NCI-H2107 treated with DMSO at 0.1 percent for 48 hours (cell line): ENCODE results near the gene GALNS.
"Not testable (repeated sequence)": the region's sequence is repeated elsewhere in the genome, so short reads cannot be mapped to it uniquely, and the experiment has no call there.

Source experiments
- DNase-seq: peaks from one replicate; lab custom pipeline; 2025; ENCODE audit not compliant: unreplicated experiment; lab: John Stamatoyannopoulos, UW

GALNS gene

GRCh38 chr16:88889702-88890352 is 33.1 kb upstream of the GALNS start:
- not testable (repeated sequence) for DNase-seq

DNA sequence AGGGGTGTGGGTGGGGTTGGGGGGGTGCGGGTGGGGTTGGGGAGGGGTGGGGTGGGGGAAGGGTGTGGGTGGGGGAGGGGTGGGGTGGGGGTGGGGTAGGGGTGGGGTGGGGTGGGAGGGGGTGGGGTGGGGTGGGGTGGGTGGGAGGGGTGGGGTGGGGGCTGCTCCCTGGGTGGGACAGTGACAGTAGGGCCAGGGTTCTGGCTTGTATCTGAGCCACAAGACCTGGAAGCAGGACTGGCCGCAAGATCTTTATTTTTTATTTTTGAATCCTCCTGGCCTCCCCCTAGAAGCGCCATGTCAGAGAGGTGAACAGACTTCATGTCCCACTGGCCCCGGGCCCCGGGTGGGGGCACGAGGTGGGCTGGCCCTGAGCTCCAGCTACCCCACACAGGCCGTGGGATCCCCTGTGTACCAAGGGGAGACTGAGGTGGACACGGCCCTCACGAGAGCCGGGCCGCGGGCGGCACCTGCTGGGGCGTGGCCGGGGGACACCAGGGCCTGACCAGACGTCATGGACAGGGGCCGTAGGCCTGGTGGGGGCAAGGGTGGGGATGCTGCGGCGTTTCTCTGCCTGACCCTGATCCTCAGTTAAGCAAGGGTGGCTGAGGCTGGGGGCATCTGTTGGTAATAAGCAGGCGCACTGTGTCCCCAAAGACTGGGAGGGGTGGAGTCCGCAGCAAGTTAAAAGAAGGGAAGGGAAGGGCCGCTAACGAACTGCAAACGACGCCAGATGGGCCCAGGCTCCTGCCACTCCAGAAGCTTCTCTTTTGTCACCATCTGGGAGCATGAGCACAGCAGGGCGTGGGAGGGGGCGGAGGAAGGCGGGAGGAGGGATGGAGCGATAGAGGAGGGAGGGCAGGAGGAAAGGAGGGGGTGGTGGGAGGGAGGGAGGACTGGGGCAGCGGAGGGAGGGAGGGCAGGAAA is 32.0 kb upstream of the GALNS start:
- DNase-seq = no peak

DNA sequence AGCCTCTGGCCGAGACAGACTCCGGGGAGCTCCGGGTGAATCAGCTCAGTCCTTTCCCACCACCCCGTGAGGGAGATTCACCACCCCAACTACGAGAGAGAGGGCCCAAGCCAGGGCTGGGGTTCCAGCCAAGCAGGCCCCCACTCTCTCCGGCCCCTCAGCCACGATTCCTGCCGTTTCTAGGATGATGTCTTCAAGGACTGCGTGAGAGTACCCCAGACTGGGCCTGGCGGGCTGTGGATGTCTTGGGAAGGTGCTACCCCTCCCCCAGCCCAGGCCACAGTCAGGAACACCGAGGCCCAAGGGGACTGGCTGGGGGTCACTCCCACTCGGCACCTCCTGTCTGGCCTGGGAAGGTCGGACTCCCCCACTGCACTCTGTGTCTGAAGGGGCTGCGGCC is 31.3 kb upstream of the GALNS start:
- no peak for DNase-seq

DNA sequence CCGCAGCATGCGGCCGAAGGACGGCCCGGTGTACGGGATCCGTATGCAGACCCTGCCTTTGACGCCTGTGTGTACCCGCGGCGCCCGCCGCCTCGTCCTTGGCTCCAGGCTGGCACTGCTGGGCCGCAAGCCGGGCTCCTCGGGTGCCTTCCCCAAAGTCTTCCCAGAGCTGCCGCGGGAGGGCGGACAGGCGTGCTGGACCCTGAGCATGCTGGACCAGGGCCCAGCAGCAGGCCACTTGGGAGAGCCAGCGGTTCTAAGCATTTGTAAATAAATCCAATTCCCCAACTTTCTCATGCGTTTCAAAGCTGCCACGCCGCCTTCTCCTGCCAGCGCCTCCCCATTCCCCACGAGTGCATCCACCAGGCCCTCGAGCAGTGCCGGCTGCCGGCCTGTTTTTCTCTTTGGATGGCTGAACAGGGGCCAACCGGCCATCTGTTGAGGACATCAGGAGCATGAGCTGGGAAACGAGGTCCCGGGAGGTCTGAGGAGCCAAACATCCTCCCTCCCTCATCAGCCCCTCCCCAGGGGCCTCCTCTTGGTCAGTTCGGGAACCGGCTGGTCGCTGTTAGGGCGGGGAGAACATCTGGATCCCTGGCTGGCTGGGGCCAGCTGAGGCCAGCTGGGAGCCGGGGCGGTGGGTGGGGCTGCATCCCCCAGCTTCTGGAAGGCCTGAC is 30.2 kb upstream of the GALNS start:
- no peak for DNase-seq

GRCh38 chr16:88886420-88886844 is 29.7 kb upstream of the GALNS start:
- DNase-seq = no peak

DNA sequence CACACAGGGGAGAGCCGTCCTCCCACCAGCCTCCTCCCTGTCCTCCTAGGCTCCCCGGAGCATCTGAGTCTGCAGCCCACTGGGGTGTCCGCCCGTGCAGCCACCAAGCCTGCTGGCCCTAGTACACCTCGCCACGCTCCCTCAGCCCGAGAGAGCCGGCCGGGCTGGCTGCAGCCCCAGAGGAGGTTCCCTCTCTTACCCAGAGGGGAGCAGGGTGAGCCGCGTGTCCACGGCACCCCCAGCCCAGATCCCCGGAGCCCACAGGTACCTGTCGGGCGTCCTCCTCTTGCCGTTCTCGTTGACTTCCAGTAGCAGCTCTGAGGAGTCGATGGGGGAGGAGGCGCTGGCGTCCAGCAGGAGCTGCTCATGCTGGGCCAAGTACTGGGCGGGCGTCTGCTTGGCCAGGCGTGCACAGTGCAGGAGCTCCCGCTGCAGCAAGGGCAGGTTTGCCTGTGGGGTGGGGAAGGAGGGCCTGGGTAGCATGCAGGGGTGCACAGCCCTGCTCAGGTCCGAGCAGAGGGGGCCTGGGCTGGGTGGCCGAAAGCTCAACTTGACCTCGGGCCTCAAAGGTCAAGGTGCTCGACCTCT is 29.0 kb upstream of the GALNS start:
- no peak for DNase-seq

GRCh38 chr16:88884569-88885271 is 28.0 kb upstream of the GALNS start:
- no peak for DNase-seq

GRCh38 chr16:88883946-88884345 is 27.2 kb upstream of the GALNS start:
- DNase-seq = no peak

GRCh38 chr16:88883117-88883895 is 26.6 kb upstream of the GALNS start:
- DNase-seq = no peak

DNA sequence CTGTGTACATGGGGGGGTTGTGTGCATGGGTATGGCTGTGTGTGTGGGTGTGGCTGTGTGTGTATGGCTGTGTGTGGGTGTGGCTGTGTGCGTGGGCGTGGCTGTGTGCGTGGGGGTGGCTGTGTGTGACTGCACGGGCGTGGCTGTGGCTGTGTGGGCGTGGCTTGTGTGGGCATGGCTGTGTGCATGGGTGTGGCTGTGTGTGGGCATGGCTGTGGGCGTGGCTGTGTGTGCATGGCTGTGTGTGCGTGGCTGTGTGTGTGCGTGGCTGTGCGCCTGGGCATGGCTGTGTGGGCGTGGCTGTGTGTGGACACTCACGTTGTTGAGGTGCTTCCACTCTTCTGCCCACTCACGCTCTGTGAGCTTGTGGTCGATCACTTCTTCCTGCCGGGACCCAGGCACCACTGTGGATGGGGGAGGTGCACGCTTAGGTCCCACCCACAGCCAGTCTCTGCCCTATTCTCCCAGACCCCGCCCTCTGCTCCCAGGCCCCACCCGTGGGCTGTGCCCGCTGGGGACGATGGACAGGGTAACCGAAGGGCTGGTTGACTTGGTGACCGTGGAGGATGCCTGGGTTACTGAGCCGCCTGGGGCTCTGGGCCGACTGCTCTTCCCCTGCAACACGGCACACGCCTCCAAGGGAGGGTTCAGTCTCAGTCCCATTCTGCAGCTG is 25.7 kb upstream of the GALNS start:
- DNase-seq = no peak

GRCh38 chr16:88881675-88882357 is 25.1 kb upstream of the GALNS start:
- DNase-seq = no peak

GRCh38 chr16:88881007-88881615 is 24.4 kb upstream of the GALNS start:
- no peak for DNase-seq

DNA sequence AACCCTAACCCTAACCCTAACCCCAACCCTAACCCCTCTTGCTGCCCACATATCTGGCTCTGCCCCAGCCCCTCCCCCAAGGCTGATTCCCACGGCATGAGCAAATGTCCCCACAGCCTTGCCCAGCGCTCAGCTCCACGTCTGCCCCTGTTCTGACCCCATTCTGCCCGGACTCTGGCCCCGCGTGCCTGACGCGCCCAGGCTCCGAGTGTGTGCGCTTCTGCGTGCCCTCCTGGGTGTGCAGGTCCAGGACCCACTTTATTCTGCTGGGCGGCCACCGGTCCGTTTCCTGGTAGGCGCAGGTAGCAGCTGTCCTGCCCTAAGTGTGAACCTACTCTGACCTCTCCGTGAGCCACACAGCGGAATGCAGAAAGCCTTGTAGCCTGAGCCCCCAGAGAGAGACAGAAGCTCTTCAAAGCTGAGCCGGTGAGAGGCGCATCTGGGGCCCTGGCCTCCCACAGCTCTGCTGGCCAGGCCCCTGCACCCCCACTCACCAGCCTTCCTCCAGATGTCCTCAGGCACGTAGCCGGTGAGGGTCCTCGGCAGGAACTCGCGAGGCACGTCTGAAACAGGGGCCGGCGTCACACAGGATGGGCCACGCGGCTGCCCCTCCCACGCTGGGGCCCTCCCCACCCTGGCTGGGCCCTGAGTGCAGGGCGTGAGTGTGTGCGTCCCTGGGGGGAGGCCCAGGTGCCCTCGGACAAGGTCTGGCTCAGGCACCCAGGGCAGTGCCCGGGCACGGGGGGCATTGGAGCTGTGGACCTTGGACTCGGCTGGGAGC is 23.7 kb upstream of the GALNS start:
- no peak for DNase-seq

DNA sequence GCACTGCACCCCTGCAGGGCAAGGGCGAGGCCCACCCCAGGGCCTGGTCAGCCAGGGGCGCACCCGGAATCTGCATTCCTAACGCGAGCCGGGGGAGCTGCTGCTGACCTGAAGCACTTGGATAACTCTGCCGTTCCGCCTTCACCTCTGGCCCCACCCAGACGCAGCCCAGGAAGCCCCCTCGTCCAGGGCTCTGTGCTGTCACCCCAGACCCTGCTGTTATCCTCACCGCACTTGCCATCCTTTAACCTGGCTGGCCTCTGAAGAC is 23.0 kb upstream of the GALNS start:
- DNase-seq = no peak

GRCh38 chr16:88878967-88879787 is 22.4 kb upstream of the GALNS start:
- DNase-seq = no peak

GRCh38 chr16:88878356-88878755 is 21.6 kb upstream of the GALNS start:
- no peak for DNase-seq
